BE2C (cell line): ENCODE data around the gene CACTIN.

ENCODE experiments used
- DNase-seq: peaks from one replicate; pipeline ENCODE4 v3.0.0-alpha.2; 2020
- H3K27me3 ChIP-seq: fragments of 250-450 bp; sonication (Bioruptor Pico); 2 replicates; pipeline ENCODE4 v1.5.1; 2020; ENCODE audit warnings: mild to moderate bottlenecking
- H3K36me3 ChIP-seq: fragments of 250-450 bp; sonication (Bioruptor Pico); 2 replicates; pipeline ENCODE4 v1.5.1; 2020; ENCODE audit warnings: mild to moderate bottlenecking
- H3K4me1 ChIP-seq: fragments of 250-450 bp; sonication (Bioruptor Pico); 2 replicates; pipeline ENCODE4 v1.5.1; 2020
- H3K4me3 ChIP-seq: 2 replicates; pipeline ENCODE4 v1.5.1; 2011; ENCODE audit warnings: low read depth, low read length
- H3K9me3 ChIP-seq: fragments of 250-450 bp; sonication (Bioruptor Pico); 2 replicates; pipeline ENCODE4 v1.5.1; 2020
- CTCF ChIP-seq: IDR thresholded peaks from 2 replicates; pipeline ENCODE4 v1.5.1; 2012; ENCODE audit warnings: mild to moderate bottlenecking, low read depth, low read length

Gene CACTIN

GRCh38 chr19:3671680-3672574 is 45.3 kb upstream of the CACTIN start:
- Histone ChIP-seq H3K4me3 (no peak overlapping the region), H3K27me3 (no peaks in the 10 kb centered on the region), H3K4me1 (no peaks in the 10 kb centered on the region), H3K9me3 (no peaks in the 10 kb centered on the region), H3K36me3 (no peaks in the 10 kb centered on the region)
- TF ChIP-seq CTCF = no peak
- DNase-seq = no peak

- no peak for DNase-seq
Observed at GRCh38 chr19:3670796-3671679, 44.4 kb upstream of the CACTIN start.

GRCh38 chr19:3669947-3670795 is 43.6 kb upstream of the CACTIN start:
- Histone ChIP-seq H3K36me3 (no peaks in the 10 kb centered on the region), H3K4me3 (no peak overlapping the region), H3K9me3 (no peaks in the 10 kb centered on the region), H3K27me3 (no peaks in the 10 kb centered on the region), H3K4me1 (no peaks in the 10 kb centered on the region)
- no peak for DNase-seq
- no peak for TF ChIP-seq CTCF

More at GRCh38 chr19:3670796-3671679, 44.4 kb upstream of the CACTIN start:
- no peak overlapping the region for H3K4me3 ChIP-seq
- H3K9me3 ChIP-seq = no peaks in the 10 kb centered on the region
- no peaks in the 10 kb centered on the region for H3K36me3 ChIP-seq
- no peak for TF ChIP-seq CTCF
- H3K4me1 ChIP-seq = no peaks in the 10 kb centered on the region
- H3K27me3 ChIP-seq = no peaks in the 10 kb centered on the region

- H3K4me1 ChIP-seq = no peaks in the 10 kb centered on the region
- no peak for DNase-seq
- H3K36me3 ChIP-seq = no peaks in the 10 kb centered on the region
- no peak overlapping the region for H3K4me3 ChIP-seq
- H3K27me3 ChIP-seq = no peaks in the 10 kb centered on the region
- TF ChIP-seq CTCF = no peak
- H3K9me3 ChIP-seq = no peaks in the 10 kb centered on the region
Observed at GRCh38 chr19:3669082-3669946, 42.7 kb upstream of the CACTIN start.

- Histone ChIP-seq H3K4me1 (no peaks in the 10 kb centered on the region), H3K27me3 (no peaks in the 10 kb centered on the region), H3K36me3 (no peaks in the 10 kb centered on the region), H3K4me3 (no peak overlapping the region), H3K9me3 (no peaks in the 10 kb centered on the region)
- DNase-seq = no peak
- TF ChIP-seq CTCF = no peak
Observed at GRCh38 chr19:3668331-3669081, 41.9 kb upstream of the CACTIN start.
